ENCODE data around the gene EPDR1.

EPDR1 gene

GRCh38 chr7:37982423-37982822, 62.0 kb downstream of the EPDR1 start:
- no peak for DNase-seq

- DNase-seq, result no peak
Observed at GRCh38 chr7:37984750-37985390, 64.4 kb downstream of the EPDR1 start.

GRCh38 chr7:37986908-37987330, 66.5 kb downstream of the EPDR1 start:
- no peak for DNase-seq

GRCh38 chr7:37987732-37988131, 67.3 kb downstream of the EPDR1 start:
- no peak for DNase-seq

- DNase-seq, result no peak
Observed at GRCh38 chr7:37988721-37989650, 68.5 kb downstream of the EPDR1 start.

DNA sequence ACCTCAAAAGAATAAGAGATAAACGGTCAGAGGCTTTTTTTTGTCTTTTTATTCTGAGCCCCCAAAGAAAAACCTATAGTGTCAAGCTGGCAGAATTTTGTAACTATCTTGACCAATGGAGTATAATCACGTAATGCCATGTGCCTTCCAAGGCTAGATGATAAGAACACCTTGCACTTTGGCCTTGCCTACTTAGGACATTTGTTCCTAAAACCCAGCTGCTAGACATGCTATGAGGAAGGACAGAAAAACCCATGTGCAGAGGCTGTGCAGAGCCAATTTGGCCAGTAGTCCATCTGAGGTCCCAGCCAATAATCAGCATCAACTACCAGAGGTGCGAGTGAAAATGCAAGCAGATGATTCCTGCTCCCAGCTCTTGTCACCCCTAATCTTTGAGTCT, 69.9 kb downstream of the EPDR1 start:
- no peak for DNase-seq

DNA sequence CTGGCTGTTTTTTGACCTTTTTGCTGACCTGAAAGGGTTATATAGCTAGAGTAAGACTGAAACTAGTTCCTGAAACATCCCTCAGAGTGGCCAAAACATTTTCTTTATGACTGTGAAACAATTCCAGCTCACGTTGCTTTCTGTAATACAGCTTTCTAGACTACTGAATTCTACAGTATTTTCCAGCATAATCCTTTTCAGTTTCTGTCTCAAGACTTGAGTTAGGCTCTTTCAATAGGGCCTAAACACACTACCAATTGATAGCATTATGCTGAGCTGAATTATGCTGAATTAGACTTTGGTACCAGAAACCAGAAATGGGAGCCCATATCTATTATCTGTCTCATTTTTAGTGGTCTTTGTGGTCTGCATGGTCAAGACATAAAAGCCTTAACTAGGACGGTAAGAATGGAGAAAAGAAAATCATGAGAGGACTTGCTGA, 72.6 kb downstream of the EPDR1 start:
- DNase-seq, result no peak

DNA sequence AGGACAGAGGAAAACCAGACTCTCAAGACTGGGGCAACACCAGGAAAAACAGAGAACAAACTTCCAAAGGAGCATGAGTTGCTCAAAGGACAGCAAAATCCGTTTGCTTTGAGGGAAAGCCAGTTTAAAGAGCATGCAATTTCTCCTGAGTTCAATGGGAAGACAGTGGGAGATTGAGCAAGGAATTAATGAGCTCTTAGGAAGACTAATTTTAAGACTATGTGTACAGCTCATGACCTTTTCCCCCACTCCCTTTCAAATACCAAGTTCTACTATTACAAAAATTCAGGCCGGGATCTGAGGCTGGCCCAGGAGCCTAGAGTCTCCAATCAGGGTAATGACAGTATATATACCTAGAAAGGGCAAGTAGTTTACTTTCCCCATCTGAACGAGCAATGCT, 79.2 kb downstream of the EPDR1 start:
- DNase-seq, result no peak

- DNase-seq, result no peak
Observed at GRCh38 chr7:38000272-38000671, 79.8 kb downstream of the EPDR1 start.

Measured in KG1 (cell line).